GM19043 (cell line): ENCODE data around the gene LYPD3.

Experiments used
- ATAC-seq: cut with Tn5 transposase; IDR thresholded peaks from one replicate; pipeline ENCODE4 v1.9.1; 2021; ENCODE audit warnings: low read depth; ENCODE audit not compliant: unreplicated experiment

LYPD3 gene

GRCh38 chr19:43488179-43488578, 22.8 kb upstream of the LYPD3 start:
- no peak for ATAC-seq

- ATAC-seq = no peak
These were observed 21.0 kb upstream of the LYPD3 start for GRCh38 chr19:43486412-43486811.

- ATAC-seq = no peak
These were observed 20.5 kb upstream of the LYPD3 start for GRCh38 chr19:43485951-43486350.

- ATAC-seq = no peak
These were observed 17.9 kb upstream of the LYPD3 start for GRCh38 chr19:43483281-43483680.

- ATAC-seq = no peak
These were observed 16.8 kb upstream of the LYPD3 start for GRCh38 chr19:43482193-43482592.

DNA sequence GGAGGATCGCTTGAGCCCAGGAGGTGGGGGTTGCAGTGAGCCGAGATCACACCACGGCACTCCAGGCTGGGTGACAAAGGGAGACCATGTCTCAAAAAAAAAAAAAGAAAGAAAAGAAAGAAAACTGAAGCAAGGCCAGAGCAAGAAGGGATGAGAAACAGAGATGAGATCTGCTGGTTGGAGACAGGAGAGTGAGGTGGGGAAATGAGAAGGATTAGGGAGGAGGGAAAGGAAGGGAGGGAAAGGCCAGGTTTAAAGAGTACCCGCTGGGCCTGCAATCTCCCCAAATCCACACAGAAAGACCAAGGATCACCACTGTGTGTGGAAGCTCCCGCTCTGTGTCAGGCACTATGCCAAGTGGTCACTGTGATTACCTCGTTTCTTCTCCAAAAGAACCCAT, 16.3 kb upstream of the LYPD3 start:
- no peak for ATAC-seq

DNA sequence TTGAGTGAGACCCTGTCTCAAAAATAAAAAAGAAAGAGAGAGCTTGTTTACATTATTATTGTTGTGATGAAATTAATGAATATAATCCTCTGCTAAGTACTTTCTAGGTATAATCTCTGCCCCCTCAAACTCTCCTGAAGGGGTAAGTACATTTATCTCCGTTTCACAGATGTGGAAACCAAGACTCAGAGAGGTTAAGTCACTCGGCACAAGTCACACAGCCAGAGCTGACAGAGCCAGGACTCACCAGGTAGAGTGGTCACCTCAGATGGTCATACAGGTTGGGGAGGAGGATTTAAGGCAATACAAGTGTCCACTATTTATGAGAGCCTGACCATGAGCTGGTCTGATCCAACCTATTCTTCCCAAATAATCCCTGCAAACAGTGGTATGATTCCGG, 15.2 kb upstream of the LYPD3 start:
- no peak for ATAC-seq

GRCh38 chr19:43479961-43480561, 14.7 kb upstream of the LYPD3 start:
- no peak for ATAC-seq

DNA sequence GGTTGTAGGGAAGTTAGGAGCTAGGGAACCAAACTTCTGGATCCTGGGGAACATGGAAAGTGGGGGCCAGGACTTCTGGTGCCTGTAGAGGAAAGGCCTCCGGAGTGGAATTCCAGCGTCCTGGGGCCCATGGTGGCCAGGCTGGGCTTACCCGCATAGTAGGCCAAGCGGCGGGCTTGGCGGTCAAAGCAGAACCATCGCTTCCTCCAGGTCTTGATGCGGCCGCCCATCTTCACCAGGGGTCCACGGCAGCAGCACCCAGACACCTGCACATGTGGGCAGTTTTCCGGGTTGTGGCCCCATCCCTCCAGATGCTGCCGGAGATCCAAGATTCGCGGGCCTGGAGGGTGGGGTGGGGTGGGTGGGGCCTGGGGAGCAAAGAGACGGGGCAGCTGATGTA, 13.8 kb upstream of the LYPD3 start:
- ATAC-seq = no peak

GRCh38 chr19:43478323-43478722, 12.9 kb upstream of the LYPD3 start:
- no peak for ATAC-seq

GRCh38 chr19:43476606-43477005, 11.2 kb upstream of the LYPD3 start:
- ATAC-seq = no peak

- no peak for ATAC-seq
These were observed 9.7 kb upstream of the LYPD3 start for GRCh38 chr19:43474986-43475705.

DNA sequence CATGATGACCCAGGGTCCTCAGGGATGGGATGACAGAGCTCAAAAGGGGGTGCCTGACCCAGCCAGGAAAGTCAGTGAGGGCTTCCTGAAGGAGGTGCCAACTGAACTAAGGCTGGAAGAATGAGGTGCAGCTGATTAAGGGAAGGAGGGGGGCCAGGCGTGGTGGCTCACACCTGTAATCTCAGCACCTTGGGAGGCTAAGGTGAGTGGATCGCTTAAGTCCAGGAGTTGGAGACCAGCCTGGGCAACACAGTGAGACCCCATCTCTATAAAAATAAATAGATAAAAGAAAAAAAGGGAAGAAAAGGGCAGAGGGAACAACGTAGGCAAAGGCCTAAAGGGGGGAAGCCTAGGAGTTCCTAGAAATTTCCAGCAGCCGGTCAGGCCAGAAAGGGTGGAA, 9.1 kb upstream of the LYPD3 start:
- ATAC-seq = no peak

GRCh38 chr19:43471091-43471490, 5.7 kb upstream of the LYPD3 start:
- ATAC-seq = no peak

- no peak for ATAC-seq
These were observed 4.9 kb upstream of the LYPD3 start for GRCh38 chr19:43470288-43470687.

- ATAC-seq = no peak
These were observed 3.7 kb upstream of the LYPD3 start for GRCh38 chr19:43469160-43469480.

DNA sequence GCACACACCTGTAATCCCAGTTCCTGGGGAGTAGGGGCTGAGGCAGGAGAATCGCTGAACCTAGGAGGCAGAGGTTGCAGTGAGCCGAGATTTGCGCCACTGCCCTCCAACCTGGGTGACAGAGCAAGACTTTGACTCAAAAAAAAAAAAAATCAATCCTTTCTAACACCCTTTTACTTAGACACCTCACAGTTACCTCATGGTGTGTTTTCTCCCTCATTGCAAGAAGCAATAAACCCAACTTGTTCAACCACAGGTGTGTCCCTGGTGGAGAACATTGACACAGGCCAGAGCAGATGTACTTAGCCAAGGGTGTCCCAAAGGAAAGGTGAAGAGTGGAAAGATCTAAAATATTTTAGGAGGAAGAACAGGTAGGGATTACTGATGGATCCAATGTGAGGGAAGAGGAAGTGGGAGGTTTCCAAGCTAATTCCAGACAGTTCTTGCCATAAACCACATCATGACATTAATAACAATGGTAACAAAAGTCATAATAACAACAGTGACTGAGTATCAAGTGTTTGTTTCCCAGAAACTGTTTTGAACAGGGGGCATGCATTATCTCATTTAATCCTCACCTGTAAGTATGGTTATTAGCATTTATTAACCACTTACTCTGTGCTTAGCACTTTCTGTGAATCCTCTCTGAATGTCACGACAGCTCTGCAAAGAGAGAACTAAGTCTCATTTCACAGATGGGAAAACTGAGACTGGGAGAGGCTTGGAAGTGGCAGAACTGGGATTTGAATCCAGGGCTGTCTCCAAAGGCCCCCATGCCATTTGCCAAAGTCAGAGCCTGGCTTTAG, 3.1 kb upstream of the LYPD3 start:
- ATAC-seq = no peak

- ATAC-seq = no peak
These were observed 2.3 kb upstream of the LYPD3 start for GRCh38 chr19:43467730-43468129.

- ATAC-seq = no peak
These were observed 1.9 kb upstream of the LYPD3 start for GRCh38 chr19:43467276-43467675.

DNA sequence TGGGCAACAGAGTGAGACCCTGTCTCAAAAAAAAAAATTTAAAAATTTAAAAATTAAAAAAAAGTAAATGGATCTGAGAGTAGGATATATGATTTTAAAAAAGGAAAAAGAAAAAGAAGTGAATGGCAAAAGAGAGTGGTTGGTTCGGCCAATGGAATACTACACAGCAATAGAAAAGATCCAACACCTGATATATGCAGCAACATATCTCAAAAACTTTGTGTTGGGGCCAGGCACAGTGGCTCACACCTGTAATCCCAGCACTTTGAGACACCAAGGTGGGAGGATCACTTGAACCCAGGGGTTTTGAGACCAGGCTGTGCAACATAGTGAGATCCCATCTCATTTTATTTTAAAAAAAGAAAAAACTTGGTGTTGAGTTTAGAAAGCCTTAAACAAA, 1.4 kb upstream of the LYPD3 start:
- no peak for ATAC-seq

- ATAC-seq = peak; percentile 39
These were observed 1.2 kb downstream of the LYPD3 start for GRCh38 chr19:43464134-43464775.
